Body of pancreas (tissue), 4 donors: ENCODE results near the gene SGPL1.

Experiments used
- CTCF ChIP-seq, 7 experiments: fragments of 450-650 bp in 4 of 7; fragments of 200-600 bp in 3 of 7; sonication (generic) in 3 of 7; IDR thresholded peaks; one replicate each; pipeline ENCODE4 v1.5.1; 2016 to 2019; ENCODE audit warnings: antibody characterized with exemption in 7 of 7
- POLR2A ChIP-seq, 3 donors: fragments of 450-650 bp; IDR thresholded peaks; one replicate each; pipeline ENCODE4 v1.6.1; 2016; ENCODE audit warnings: antibody characterized with exemption in 3 of 3, mild to moderate bottlenecking in 2 of 3

GRCh38 chr10:70775679-70776454 lies 39.9 kb upstream of the SGPL1 start:
- TF ChIP-seq POLR2A (IDR thresholded peaks at IDR 0.05) (no peak), CTCF (IDR thresholded peaks at IDR 0.05) (no peak)
